GM18505 (cell line): ENCODE results near the gene RELCH.

Source experiments
- ATAC-seq: cut with Tn5 transposase; IDR thresholded peaks from one replicate; pipeline ENCODE4 v1.9.1; 2021; ENCODE audit not compliant: unreplicated experiment
- POLR2A ChIP-seq: IDR thresholded peaks from 4 replicates; pipeline ENCODE4 v1.6.1; 2011; ENCODE audit warnings: borderline replicate concordance; ENCODE audit not compliant: insufficient read depth, insufficient read length; ENCODE audit errors: extremely low read depth

Gene RELCH

GRCh38 chr18:62205824-62206223 lies 18.8 kb downstream of the RELCH start:
- TF ChIP-seq POLR2A = no peak
- ATAC-seq = no peak

DNA sequence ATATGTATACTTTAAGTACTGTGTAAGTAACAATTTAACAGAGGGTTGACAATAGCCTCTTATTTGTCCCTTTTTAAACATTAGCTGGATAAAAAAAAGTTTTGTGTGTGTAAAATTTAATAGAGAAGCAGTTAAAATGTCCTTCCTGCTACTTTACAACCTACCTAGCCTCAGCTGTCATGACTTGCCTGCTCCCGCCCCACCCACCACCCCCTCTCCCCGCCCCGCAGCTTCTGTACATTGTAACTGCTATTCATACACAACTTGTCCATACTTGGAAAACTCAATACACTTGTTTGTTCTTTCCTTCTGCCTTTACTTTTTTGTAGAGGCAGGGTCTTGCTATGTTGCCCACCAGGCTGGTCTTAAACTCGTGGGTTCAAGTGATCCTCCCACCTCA lies 19.5 kb downstream of the RELCH start:
- no peak for ATAC-seq
- TF ChIP-seq POLR2A = no peak

GRCh38 chr18:62209046-62209445 lies 22.0 kb downstream of the RELCH start:
- no peak for TF ChIP-seq POLR2A
- no peak for ATAC-seq

DNA sequence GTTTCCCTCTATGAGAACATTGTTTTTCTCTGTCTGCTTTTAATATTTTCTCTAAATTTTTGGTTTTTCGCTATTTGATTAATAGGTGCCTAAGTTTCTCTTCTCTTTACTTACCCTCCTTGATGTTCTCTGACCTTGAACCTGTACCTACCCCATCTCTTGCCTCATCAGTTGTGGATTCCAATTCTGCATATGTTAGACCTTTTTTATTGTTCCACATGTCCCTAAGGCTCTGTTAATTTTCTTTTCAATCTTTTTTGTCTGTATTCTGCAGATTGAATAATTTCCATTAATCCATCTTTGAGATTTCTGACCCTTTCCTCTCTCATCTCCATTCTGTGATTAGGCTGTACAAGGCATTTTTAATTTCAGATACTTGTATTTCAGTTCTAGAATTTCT lies 23.1 kb downstream of the RELCH start:
- no peak for TF ChIP-seq POLR2A
- ATAC-seq = no peak

GRCh38 chr18:62211325-62211828 lies 24.3 kb downstream of the RELCH start:
- TF ChIP-seq POLR2A = no peak
- ATAC-seq = no peak

GRCh38 chr18:62214790-62215189 lies 27.7 kb downstream of the RELCH start:
- no peak for TF ChIP-seq POLR2A
- ATAC-seq = no peak

DNA sequence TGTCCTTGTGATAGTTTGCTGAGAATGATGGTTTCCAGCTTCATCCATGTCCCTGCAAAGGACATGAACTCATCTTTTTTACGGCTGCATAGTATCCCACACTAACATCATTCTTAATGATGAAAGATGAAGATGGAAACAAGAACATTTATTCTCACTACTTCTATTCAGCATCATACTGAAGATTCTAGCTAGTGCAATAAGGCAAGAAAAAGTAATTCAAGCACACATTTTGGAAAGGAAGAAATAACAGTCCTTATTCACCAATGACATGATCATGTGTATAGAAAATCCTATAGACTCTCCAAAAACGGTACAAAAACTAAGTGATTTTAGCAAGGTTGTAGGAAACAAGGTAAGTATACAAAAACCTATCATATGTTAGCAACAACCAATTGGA lies 37.2 kb downstream of the RELCH start:
- TF ChIP-seq POLR2A = no peak
- ATAC-seq = no peak

- no peak for ATAC-seq
- TF ChIP-seq POLR2A = no peak
These were observed 39.0 kb downstream of the RELCH start for GRCh38 chr18:62226047-62226446.

DNA sequence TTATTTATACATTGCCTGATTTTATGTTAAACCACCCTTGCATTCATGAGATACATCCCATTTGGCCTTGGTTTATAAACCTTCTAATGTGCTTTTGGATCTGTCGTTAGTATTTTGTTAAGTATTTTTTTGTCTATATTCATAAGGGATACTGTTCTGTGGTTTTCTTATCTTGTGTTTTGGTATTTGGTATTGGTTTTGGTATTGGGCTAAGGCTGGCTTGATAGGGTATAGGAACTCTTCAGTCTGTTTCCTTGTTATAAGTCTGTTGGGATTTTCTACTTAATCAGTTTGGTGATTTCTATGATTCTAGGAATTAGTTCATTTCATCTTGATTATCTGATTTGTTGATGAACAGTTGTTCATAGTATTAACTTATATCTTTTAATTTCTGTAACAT lies 49.2 kb downstream of the RELCH start:
- ATAC-seq = no peak
- TF ChIP-seq POLR2A = no peak

GRCh38 chr18:62239475-62239874 lies 52.4 kb downstream of the RELCH start:
- no peak for ATAC-seq
- TF ChIP-seq POLR2A = no peak

- no peak for TF ChIP-seq POLR2A
- no peak for ATAC-seq
These were observed 55.9 kb downstream of the RELCH start for GRCh38 chr18:62242955-62243354.

- ATAC-seq = no peak
- TF ChIP-seq POLR2A = no peak
These were observed 58.1 kb downstream of the RELCH start for GRCh38 chr18:62245177-62245576.

- ATAC-seq = no peak
- TF ChIP-seq POLR2A = no peak
These were observed 58.6 kb downstream of the RELCH start for GRCh38 chr18:62245699-62246098.

- TF ChIP-seq POLR2A = no peak
- ATAC-seq = no peak
These were observed 61.3 kb downstream of the RELCH start for GRCh38 chr18:62248313-62248712.

GRCh38 chr18:62249478-62250097 lies 62.5 kb downstream of the RELCH start:
- no peak for TF ChIP-seq POLR2A
- ATAC-seq = no peak
